ENCODE measurements around the gene SORT1.
"Not testable (repeated sequence)": the region's sequence is repeated elsewhere in the genome, so short reads cannot be mapped to it uniquely, and the experiment has no call there.

Gene SORT1

GRCh38 chr1:109381573-109381972, 16.1 kb downstream of the SORT1 start:
- H3K27me3 ChIP-seq (ENCODE audit: insufficient read depth, low read length, poor library complexity) = no peaks in the 10 kb centered on the region
- no peak overlapping the region for H3K23ac ChIP-seq (ENCODE audit: low read length)
- no peak overlapping the region for H3K18ac ChIP-seq (ENCODE audit: low read length)
- no peak overlapping the region for H3K4me2 ChIP-seq (ENCODE audit: low read length)
- H4K5ac ChIP-seq (ENCODE audit: low read length) = no peak overlapping the region
- peaks cover 1% of the 10 kb centered on the region for H3K79me1 ChIP-seq (ENCODE audit: low read length)
- no peak overlapping the region for H2BK120ac ChIP-seq (ENCODE audit: low read depth, low read length)
- H3K56ac ChIP-seq (ENCODE audit: low read length) = no peak overlapping the region
- H3K27ac ChIP-seq (ENCODE audit: low read depth, low read length) = no peak overlapping the region
- H3K36me3 ChIP-seq (ENCODE audit: control insufficient read depth, insufficient read depth, low read length) = no peaks in the 10 kb centered on the region
- H2AK5ac ChIP-seq (ENCODE audit: low read length) = no peak overlapping the region
- H4K8ac ChIP-seq (ENCODE audit: low read depth, low read length) = no peak overlapping the region
- H3K9ac ChIP-seq (ENCODE audit: low read length) = no peak overlapping the region
- H3K79me2 ChIP-seq (ENCODE audit: control insufficient read depth, insufficient read depth, low read length) = peaks cover 5% of the 10 kb centered on the region
- peak; percentile 28 for DNase-seq
- no peak overlapping the region for H2BK15ac ChIP-seq (replicated peaks; ENCODE audit: low read depth)
- H2BK5ac ChIP-seq (ENCODE audit: low read length) = no peak overlapping the region
- WGBS (ENCODE audit: extremely low coverage, insufficient coverage, low lambda C conversion rate) = no CpG with 5 or more reads among the region's 2 CpGs
- no peak overlapping the region for H3K4me3 ChIP-seq (ENCODE audit: low read length)
- H3K4me1 ChIP-seq (ENCODE audit: control insufficient read depth, low read depth, low read length) = peaks cover 4% of the 10 kb centered on the region
- no peak overlapping the region for H3K4ac ChIP-seq (ENCODE audit: low read depth, low read length)

- no peak for DNase-seq
- Histone ChIP-seq H3K9ac (ENCODE audit: low read length) (no peak overlapping the region), H2BK120ac (ENCODE audit: low read depth, low read length) (no peak overlapping the region), H3K4me3 (ENCODE audit: low read length) (no peak overlapping the region), H3K36me3 (ENCODE audit: control insufficient read depth, insufficient read depth, low read length) (no peaks in the 10 kb centered on the region), H3K4ac (ENCODE audit: low read depth, low read length) (no peak overlapping the region), H3K56ac (ENCODE audit: low read length) (no peak overlapping the region), H3K27ac (ENCODE audit: low read depth, low read length) (no peak overlapping the region), H4K5ac (ENCODE audit: low read length) (no peak overlapping the region), H3K79me2 (ENCODE audit: control insufficient read depth, insufficient read depth, low read length) (peaks cover 3% of the 10 kb centered on the region), H4K8ac (ENCODE audit: low read depth, low read length) (no peak overlapping the region), H2AK5ac (ENCODE audit: low read length) (no peak overlapping the region), H3K4me2 (ENCODE audit: low read length) (no peak overlapping the region), H3K18ac (ENCODE audit: low read length) (no peak overlapping the region), H3K23ac (ENCODE audit: low read length) (no peak overlapping the region), H2BK15ac (replicated peaks; ENCODE audit: low read depth) (no peak overlapping the region), H3K79me1 (ENCODE audit: low read length) (no peaks in the 10 kb centered on the region), H2BK5ac (ENCODE audit: low read length) (no peak overlapping the region), H3K4me1 (ENCODE audit: control insufficient read depth, low read depth, low read length) (peaks cover 4% of the 10 kb centered on the region), H3K27me3 (ENCODE audit: insufficient read depth, low read length, poor library complexity) (no peaks in the 10 kb centered on the region)
- WGBS (ENCODE audit: extremely low coverage, insufficient coverage, low lambda C conversion rate) = no CpG with 5 or more reads among the region's 3 CpGs
These were observed 17.8 kb downstream of the SORT1 start for GRCh38 chr1:109379907-109380306.

- Histone ChIP-seq H3K79me1 (ENCODE audit: low read length) (no peaks in the 10 kb centered on the region), H3K4me2 (ENCODE audit: low read length) (no peak overlapping the region), H3K18ac (ENCODE audit: low read length) (no peak overlapping the region), H3K27me3 (ENCODE audit: insufficient read depth, low read length, poor library complexity) (no peaks in the 10 kb centered on the region), H2AK5ac (ENCODE audit: low read length) (no peak overlapping the region), H3K79me2 (ENCODE audit: control insufficient read depth, insufficient read depth, low read length) (peaks cover 3% of the 10 kb centered on the region), H2BK15ac (replicated peaks; ENCODE audit: low read depth) (no peak overlapping the region), H3K36me3 (ENCODE audit: control insufficient read depth, insufficient read depth, low read length) (no peaks in the 10 kb centered on the region), H4K8ac (ENCODE audit: low read depth, low read length) (no peak overlapping the region), H3K23ac (ENCODE audit: low read length) (no peak overlapping the region), H3K9ac (ENCODE audit: low read length) (no peak overlapping the region), H2BK5ac (ENCODE audit: low read length) (no peak overlapping the region), H3K56ac (ENCODE audit: low read length) (no peak overlapping the region), H3K4me1 (ENCODE audit: control insufficient read depth, low read depth, low read length) (peaks cover 4% of the 10 kb centered on the region), H3K4ac (ENCODE audit: low read depth, low read length) (no peak overlapping the region), H3K4me3 (ENCODE audit: low read length) (no peak overlapping the region), H3K27ac (ENCODE audit: low read depth, low read length) (no peak overlapping the region), H2BK120ac (ENCODE audit: low read depth, low read length) (no peak overlapping the region), H4K5ac (ENCODE audit: low read length) (no peak overlapping the region)
- DNase-seq = no peak
- WGBS (ENCODE audit: extremely low coverage, insufficient coverage, low lambda C conversion rate) = no CpG with 5 or more reads among the region's 3 CpGs
These were observed 18.3 kb downstream of the SORT1 start for GRCh38 chr1:109379422-109379821.

- Histone ChIP-seq H3K18ac (ENCODE audit: low read length) (no peak overlapping the region), H4K5ac (ENCODE audit: low read length) (no peak overlapping the region), H3K56ac (ENCODE audit: low read length) (no peak overlapping the region), H4K8ac (ENCODE audit: low read depth, low read length) (no peak overlapping the region), H3K4me2 (ENCODE audit: low read length) (no peak overlapping the region), H2BK120ac (ENCODE audit: low read depth, low read length) (no peak overlapping the region), H3K79me1 (ENCODE audit: low read length) (no peaks in the 10 kb centered on the region), H2BK5ac (ENCODE audit: low read length) (no peak overlapping the region), H3K9ac (ENCODE audit: low read length) (no peak overlapping the region), H3K27ac (ENCODE audit: low read depth, low read length) (no peak overlapping the region), H3K79me2 (ENCODE audit: control insufficient read depth, insufficient read depth, low read length) (peaks cover 2% of the 10 kb centered on the region), H3K4me1 (ENCODE audit: control insufficient read depth, low read depth, low read length) (no peaks in the 10 kb centered on the region), H3K36me3 (ENCODE audit: control insufficient read depth, insufficient read depth, low read length) (no peaks in the 10 kb centered on the region), H3K4me3 (ENCODE audit: low read length) (no peak overlapping the region), H2AK5ac (ENCODE audit: low read length) (no peak overlapping the region), H3K4ac (ENCODE audit: low read depth, low read length) (no peak overlapping the region), H2BK15ac (replicated peaks; ENCODE audit: low read depth) (no peak overlapping the region), H3K27me3 (ENCODE audit: insufficient read depth, low read length, poor library complexity) (no peaks in the 10 kb centered on the region), H3K23ac (ENCODE audit: low read length) (no peak overlapping the region)
- no peak for DNase-seq
- WGBS (ENCODE audit: extremely low coverage, insufficient coverage, low lambda C conversion rate) = no CpG with 5 or more reads among the region's 4 CpGs
These were observed 20.0 kb downstream of the SORT1 start for GRCh38 chr1:109377698-109378097.

- H2BK15ac ChIP-seq (replicated peaks; ENCODE audit: low read depth); DNase-seq; H3K23ac ChIP-seq (ENCODE audit: low read length); H4K8ac ChIP-seq (ENCODE audit: low read depth, low read length); H3K27me3 ChIP-seq (ENCODE audit: insufficient read depth, low read length, poor library complexity); H3K79me1 ChIP-seq (ENCODE audit: low read length); H3K9ac ChIP-seq (ENCODE audit: low read length); H2BK5ac ChIP-seq (ENCODE audit: low read length); H3K4ac ChIP-seq (ENCODE audit: low read depth, low read length); H3K18ac ChIP-seq (ENCODE audit: low read length); H2AK5ac ChIP-seq (ENCODE audit: low read length); H3K56ac ChIP-seq (ENCODE audit: low read length); H2BK120ac ChIP-seq (ENCODE audit: low read depth, low read length); H4K5ac ChIP-seq (ENCODE audit: low read length); H3K4me1 ChIP-seq (ENCODE audit: control insufficient read depth, low read depth, low read length); H3K4me2 ChIP-seq (ENCODE audit: low read length); H3K27ac ChIP-seq (ENCODE audit: low read depth, low read length); H3K79me2 ChIP-seq (ENCODE audit: control insufficient read depth, insufficient read depth, low read length); H3K4me3 ChIP-seq (ENCODE audit: low read length); H3K36me3 ChIP-seq (ENCODE audit: control insufficient read depth, insufficient read depth, low read length): not testable (repeated sequence)
- no CpG with 5 or more reads among the region's 2 CpGs for WGBS (ENCODE audit: extremely low coverage, insufficient coverage, low lambda C conversion rate)
These were observed 24.0 kb downstream of the SORT1 start for GRCh38 chr1:109373696-109374095.

GRCh38 chr1:109373126-109373525, 24.6 kb downstream of the SORT1 start:
- Histone ChIP-seq H2AK5ac (ENCODE audit: low read length) (no peak overlapping the region), H4K8ac (ENCODE audit: low read depth, low read length) (no peak overlapping the region), H3K23ac (ENCODE audit: low read length) (no peak overlapping the region), H3K56ac (ENCODE audit: low read length) (no peak overlapping the region), H3K9ac (ENCODE audit: low read length) (no peak overlapping the region), H4K5ac (ENCODE audit: low read length) (no peak overlapping the region), H3K4me3 (ENCODE audit: low read length) (no peak overlapping the region), H2BK5ac (ENCODE audit: low read length) (no peak overlapping the region), H2BK15ac (replicated peaks; ENCODE audit: low read depth) (no peak overlapping the region), H3K36me3 (ENCODE audit: control insufficient read depth, insufficient read depth, low read length) (no peaks in the 10 kb centered on the region), H3K79me1 (ENCODE audit: low read length) (no peaks in the 10 kb centered on the region), H3K79me2 (ENCODE audit: control insufficient read depth, insufficient read depth, low read length) (no peaks in the 10 kb centered on the region), H3K27me3 (ENCODE audit: insufficient read depth, low read length, poor library complexity) (no peaks in the 10 kb centered on the region), H3K4me2 (ENCODE audit: low read length) (no peak overlapping the region), H3K4me1 (ENCODE audit: control insufficient read depth, low read depth, low read length) (peaks cover 2% of the 10 kb centered on the region), H3K18ac (ENCODE audit: low read length) (no peak overlapping the region), H3K4ac (ENCODE audit: low read depth, low read length) (no peak overlapping the region), H3K27ac (ENCODE audit: low read depth, low read length) (no peak overlapping the region), H2BK120ac (ENCODE audit: low read depth, low read length) (no peak overlapping the region)
- no peak for DNase-seq
- no CpG with 5 or more reads among the region's 5 CpGs for WGBS (ENCODE audit: extremely low coverage, insufficient coverage, low lambda C conversion rate)

Measured in mesendoderm (in vitro differentiated cells).